OCI-LY7 (cell line): ENCODE results near the gene IL21R.

Experiments used
- CTCF ChIP-seq: fragments of 200-600 bp; sonication (generic); conservative IDR thresholded peaks from 2 replicates; pipeline ENCODE4 v1.5.1; 2014; ENCODE audit warnings: mild to moderate bottlenecking, antibody characterized with exemption, low read length, moderate library complexity, mixed read lengths
- EZH2phosphoT487 ChIP-seq: fragments of 200-600 bp; sonication (generic); IDR thresholded peaks from 2 replicates; pipeline ENCODE4 v1.6.1; 2018; ENCODE audit warnings: low read depth, borderline replicate concordance, mild to moderate bottlenecking, mixed run types, antibody characterized with exemption, low read length, moderate library complexity, mixed read lengths

DNA sequence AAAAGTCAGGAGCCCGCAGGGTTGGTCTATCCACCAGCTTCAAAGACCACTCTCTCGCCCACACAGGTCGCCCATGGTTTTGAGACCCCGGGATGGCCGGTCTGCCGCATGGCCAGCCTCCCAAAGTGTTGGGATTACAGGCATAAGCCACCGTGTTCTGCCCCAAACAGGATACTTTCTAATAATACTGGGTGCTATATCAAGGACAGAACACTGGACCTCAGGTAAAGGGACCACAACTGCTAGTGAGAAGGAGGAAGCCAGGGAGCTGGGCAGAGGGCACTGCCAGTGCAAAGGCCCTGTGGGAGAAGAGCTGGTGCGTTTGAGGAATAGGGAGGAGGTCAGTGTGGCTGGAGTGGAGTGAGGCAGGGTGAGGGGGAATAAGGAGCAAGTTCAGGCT lies 34.1 kb downstream of the IL21R start:
- TF ChIP-seq CTCF (no peak), EZH2phosphoT487 (no peak)
